GOT3 (cell line): Measurements from ENCODE around the gene C10orf143.
"Not testable (repeated sequence)": the region's sequence is repeated elsewhere in the genome, so short reads cannot be mapped to it uniquely, and the experiment has no call there.

Experiments used
- DNase-seq: peaks from one replicate; lab custom pipeline; 2025; ENCODE audit warnings: mixed read lengths; lab: John Stamatoyannopoulos, UW

The C10orf143 gene

DNA sequence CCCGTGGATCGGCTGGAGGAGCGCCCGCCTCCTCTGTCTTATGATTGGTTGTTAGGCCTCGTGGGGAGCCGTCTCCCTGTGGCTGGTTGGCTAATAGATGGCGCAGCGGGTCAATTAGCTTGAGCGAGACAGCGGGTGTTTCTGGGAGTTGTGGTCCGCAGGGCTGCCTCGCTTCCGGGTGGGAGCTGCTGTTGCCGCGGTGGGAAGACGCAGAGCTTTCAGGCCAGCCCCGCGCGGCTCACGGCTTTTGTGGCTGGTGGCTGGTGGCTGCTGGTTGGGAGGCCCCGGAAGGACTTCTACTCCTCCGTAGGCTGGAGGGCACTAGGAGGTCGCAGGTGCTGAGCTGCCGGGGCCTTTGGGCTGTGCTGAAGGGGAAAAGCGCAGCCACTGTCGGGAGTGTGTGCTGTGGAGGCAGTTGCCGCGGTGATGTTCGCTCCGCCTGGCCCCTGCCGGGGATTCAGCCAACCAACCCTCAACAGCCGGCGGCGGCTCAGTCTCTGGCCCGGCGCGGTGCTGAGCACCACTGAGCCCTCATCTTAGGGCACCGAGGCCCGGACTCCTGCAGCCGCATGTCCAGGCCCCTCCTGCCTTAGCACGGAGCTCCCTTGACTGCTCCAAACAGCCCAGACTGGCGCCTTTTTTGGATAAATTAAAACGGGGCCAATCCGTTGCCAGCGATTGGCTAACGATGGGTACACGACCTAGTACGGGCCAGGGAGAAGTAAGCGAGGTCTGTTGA is 652 bp upstream of the C10orf143 start:
- DNase-seq, result peak; percentile 91

DNA sequence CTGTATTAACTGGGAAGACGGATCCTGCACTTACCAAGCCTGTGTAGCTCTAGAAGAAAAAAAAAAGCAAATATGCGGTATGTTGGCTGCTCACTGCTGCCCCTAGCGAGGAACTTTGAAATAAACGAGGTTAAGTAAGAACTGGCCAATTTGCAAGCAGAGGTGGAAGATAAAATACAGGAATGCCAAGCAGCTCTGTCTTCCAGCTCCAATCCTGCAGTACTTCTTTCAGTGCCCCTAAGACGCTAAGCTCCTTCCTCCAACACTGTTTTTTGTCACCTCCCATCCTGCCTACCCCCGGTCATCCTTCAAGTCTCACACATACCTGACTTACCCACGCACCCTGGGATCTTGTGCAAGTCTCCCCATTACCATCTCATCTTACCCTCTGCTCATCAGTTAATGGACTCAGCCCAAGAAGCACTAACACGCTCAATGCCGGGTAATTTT is 809 bp downstream of the C10orf143 start:
- peak; percentile 34 for DNase-seq

GRCh38 chr10:130108934-130109604 is 1.6 kb downstream of the C10orf143 start:
- no peak for DNase-seq

DNA sequence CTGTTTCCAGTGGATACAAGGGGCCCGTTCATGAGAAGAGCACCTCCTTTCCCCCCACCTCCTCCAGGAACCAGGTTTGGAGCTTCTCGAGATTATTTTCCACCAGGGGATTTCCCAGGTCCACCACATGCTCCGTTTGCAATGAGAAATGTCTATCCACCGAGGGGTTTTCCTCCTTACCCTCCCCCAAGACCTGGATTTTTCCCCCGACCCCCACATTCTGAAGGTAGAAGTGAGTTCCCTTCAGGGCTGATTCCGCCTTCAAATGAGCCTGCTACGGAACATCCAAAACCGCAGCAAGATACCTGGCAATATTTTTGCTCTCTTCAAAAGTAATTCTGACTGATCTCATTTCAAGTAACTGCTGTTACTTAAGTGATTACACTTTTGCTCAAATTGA is 2.5 kb downstream of the C10orf143 start:
- not testable (repeated sequence) for DNase-seq

DNA sequence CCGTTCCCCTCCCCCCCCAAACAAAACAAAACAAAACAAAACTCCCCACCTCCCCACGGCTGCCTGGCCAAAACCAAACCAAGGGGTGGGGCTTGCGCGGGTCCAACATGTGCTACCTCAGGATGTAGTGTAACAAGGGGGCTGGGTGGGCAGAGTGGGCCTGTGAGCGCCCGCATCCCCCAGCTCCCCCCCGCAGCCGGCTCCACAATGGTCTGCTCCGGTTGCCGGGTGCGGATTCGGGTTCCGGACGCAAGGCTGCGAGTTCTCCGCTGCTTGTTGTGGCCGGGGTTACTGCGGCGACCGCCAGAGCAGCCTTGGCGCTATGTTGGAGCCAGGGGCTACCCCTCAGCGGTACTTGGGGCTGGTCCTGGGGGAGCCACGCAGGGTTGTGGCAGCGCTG is 4.9 kb downstream of the C10orf143 start:
- DNase-seq, result no peak

DNA sequence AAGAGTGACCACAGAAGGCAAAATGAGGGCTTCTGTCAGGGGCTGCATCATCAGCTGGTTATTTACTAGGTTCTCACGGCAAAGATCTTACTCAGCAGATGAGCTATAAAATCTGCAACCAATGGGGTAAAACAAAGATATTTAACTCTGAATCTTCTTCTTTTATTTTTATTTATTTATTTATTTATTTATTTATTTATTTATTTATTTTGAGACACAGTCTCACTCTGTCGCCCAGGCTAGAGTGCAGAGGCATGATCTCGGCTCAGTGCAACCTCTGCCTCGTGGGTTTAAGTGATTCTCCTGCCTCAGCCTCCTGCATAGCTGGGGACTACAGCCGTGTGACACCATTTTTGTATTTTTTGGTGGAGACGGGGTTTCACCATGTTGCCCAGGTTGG is 11.3 kb downstream of the C10orf143 start:
- DNase-seq, result no peak

- not testable (repeated sequence) for DNase-seq
These were observed 20.1 kb downstream of the C10orf143 start for GRCh38 chr10:130090565-130090964.

- no peak for DNase-seq
These were observed 30.2 kb downstream of the C10orf143 start for GRCh38 chr10:130080461-130080814.

DNA sequence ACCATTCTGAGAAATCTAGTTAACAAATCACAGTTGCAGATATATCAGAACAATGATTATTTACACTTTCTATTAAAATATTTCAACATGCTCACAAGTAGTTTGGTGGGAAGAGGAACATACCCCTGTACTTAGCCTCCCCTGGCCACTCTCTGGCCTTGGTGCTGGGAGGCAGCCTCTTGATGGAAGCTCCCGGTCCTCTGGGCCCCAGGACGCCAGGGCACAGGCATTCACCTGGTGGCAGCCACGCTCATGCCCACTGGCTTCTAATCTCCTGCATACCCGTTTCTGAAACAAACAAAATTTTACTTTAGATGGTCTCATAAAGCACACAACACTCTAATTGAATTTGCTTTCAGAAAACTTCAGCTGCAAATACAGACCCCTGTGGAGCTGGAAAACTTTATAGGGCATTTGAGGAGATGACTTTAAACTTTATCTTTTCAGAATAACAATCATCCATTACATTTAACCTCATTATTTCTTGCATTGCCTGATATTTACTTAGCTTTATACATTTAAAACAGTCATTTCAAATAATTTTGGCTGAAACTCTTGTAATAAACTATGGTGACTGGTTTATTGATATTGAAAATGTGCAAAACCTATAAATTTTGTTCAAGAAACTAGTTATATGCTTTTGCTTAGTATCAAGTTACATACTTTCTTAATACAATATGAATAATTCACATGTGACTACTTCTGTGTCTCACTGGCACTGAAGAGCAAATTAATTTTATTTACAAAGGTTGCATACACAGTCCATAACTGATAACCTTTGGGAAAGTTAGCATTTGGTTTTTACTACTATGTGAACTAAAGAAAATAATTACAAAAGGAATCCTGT is 30.8 kb downstream of the C10orf143 start:
- DNase-seq, result no peak

DNA sequence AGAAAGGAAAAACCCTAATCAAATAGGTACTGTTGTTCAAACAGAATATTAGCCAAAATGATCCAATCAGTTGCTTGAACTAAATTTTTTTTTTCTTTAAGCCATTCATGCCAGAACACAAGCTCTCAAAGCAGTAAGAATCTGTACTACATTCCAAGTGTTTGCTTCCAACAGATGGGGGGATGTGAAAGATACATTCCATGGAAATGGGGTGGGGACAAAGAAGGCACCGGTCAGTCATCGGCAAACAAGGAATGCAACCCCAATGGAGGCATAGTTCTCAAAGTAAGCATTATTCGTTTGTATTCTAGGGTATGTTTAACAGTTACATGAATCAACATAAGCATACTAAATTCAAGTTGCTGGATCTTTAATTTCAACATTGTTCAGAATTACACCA is 32.5 kb downstream of the C10orf143 start:
- no peak for DNase-seq

GRCh38 chr10:130076681-130077080 is 33.9 kb downstream of the C10orf143 start:
- no peak for DNase-seq

GRCh38 chr10:130074639-130075038 is 36.0 kb downstream of the C10orf143 start:
- no peak for DNase-seq

DNA sequence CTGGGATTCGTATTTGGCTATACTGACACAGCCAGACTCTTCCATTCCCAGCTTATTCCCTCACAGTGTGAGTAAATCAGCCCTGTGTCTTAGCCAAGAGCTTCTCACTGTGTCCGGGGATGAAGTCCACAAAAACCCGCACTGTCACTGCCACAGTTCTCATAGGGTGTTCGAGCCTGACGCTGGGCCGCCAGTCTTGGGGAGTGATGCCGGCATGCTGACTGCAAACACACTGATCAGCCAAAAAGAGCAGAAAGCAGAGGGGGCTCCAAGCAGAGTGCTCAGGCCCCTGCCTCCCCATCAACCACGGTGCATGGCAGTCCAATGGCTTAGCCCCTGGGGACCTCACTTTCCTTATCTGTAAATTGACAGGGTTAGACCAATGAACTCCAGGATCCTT is 36.7 kb downstream of the C10orf143 start:
- no peak for DNase-seq

DNA sequence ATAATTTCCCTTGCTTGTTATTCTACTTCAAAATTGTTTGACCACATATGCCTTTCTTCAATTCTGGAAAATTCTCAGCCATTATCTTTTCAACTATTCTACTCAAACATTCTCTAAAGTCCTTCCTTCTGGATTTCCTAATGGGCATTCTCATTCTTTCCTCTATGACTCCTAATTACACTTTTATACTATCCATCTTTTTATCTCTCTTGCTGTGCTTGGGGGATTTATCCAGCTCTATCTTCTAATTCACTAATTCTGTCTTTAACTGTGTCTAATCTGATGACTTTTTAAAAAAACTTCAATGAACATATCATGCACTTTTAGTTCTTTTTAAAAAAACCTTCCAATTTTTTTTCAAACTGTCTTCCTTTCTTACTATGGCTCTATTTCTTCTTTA is 38.4 kb downstream of the C10orf143 start:
- no peak for DNase-seq

GRCh38 chr10:130067893-130068292 is 42.7 kb downstream of the C10orf143 start:
- DNase-seq, result no peak

DNA sequence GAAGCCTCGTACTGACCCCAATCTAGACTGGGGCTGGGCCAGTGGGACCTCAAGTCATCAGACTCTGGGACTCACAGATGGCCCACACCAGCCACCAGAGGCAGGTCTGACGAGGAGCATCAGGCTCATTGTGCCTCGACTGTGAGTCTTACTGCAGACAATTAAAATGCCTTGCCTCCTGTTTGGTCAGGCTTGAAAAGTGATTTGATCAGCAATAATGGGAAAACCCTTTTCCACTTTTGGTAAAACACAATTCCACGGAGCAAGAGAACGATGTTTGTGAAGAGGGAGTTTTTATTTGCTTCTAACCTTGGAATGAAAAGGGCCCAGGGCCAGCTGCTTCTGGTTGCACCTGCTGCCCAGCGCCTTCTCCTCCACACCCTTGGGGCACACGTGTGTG is 43.9 kb downstream of the C10orf143 start:
- DNase-seq, result no peak

DNA sequence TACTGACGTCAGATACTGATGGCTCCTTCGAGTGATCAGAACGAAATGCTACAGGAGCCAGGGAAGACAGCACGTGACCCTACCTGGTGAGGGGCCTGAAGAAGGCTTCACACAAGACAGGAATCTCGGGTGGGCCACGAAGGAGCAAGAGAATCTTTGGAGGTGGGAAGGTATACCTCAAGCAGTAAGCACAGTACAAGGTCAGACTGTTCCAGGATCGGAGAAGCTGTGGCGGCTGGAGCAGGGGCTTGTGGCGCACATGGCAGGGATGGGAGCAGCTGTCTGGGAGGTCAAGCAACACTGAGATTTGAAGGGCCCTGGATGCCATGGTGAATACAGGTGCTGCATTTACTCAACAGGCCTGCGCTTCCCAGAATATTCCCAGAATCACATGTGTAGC is 45.4 kb downstream of the C10orf143 start:
- DNase-seq, result no peak

DNA sequence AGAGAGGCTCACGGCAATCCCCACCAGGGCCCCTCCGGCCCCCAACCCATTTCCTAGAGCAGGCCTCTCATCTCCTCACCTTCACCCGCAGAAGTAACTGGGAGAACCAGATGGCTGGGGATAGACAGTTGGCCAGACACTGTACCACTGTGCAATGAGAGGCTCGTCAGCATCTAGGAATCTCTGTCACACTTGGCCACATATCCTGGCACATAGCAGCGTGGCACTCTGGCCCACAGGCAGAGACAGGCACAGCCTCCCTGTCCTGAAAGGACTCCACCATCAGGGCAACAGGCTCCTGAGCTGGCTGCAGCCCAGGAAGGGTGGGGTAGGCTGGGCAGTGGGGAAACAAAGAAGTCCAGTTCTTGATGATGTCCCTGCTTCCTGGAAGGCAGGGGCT is 45.8 kb downstream of the C10orf143 start:
- no peak for DNase-seq

GRCh38 chr10:130062976-130063375 is 47.7 kb downstream of the C10orf143 start:
- no peak for DNase-seq

- no peak for DNase-seq
These were observed 48.4 kb downstream of the C10orf143 start for GRCh38 chr10:130062201-130062600.

DNA sequence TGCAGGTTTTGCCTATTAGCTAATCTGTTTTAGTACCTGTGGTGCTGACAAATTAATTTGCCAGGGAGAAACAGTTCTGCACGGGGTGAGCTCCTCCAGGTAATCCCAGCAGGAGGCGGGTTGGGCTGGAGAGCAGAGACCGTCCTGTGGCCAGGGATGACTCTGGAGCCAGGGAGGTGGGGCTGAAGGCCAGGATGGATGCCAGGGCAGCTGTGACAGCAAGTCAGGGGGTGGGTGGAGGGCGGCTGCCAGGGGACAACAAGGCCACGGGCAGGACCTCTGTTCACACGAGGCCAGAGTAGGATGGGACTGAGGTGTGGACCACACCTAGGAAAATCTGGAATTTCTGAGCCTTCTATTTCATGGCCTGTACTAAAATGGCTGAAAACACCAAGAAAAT is 48.9 kb downstream of the C10orf143 start:
- DNase-seq, result no peak

- DNase-seq, result no peak
These were observed 56.6 kb downstream of the C10orf143 start for GRCh38 chr10:130054021-130054420.

DNA sequence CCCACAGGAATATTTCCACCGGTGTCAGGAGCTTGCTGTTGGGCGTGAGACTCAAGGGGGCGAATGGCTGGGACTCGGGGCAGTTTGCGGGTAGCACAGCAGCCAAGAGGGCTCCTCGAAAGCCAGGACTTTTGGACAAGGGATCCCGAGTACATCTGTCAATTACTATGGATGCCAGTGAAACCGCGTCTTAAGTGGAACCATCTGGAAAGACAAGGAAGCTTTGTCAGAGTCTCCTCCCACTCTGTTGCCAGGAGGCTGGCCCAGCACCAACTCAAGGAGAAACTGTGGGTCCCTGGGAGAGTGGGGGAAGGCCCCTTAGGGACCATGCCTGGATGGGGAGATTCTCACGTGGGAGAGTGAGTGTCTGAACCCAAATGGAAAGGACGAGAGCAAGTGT is 57.1 kb downstream of the C10orf143 start:
- DNase-seq, result no peak
